Mammary epithelial cell (primary cell): Measurements from ENCODE around the gene SLC25A31.

Source experiments
- EZH2 ChIP-seq: IDR thresholded peaks from 2 replicates; pipeline ENCODE4 v1.6.1; 2012; ENCODE audit warnings: low read length, inconsistent platforms, borderline replicate concordance
- TF ChIP-seq, protein P1 (sequence below), 2 donors: IDR thresholded peaks in 1 of 2; conservative IDR thresholded peaks in 1 of 2; 2 replicates each; pipeline ENCODE4 v1.5.1; 2011 to 2012; ENCODE audit warnings: inconsistent platforms in 2 of 2, low read length in 2 of 2, mild to moderate bottlenecking in 2 of 2, control low read depth in 1 of 2, low read depth in 1 of 2; ENCODE audit not compliant: insufficient read depth in 1 of 2; ENCODE audit errors: extremely low read depth in 1 of 2

- TF ChIP-seq, protein P1, sequence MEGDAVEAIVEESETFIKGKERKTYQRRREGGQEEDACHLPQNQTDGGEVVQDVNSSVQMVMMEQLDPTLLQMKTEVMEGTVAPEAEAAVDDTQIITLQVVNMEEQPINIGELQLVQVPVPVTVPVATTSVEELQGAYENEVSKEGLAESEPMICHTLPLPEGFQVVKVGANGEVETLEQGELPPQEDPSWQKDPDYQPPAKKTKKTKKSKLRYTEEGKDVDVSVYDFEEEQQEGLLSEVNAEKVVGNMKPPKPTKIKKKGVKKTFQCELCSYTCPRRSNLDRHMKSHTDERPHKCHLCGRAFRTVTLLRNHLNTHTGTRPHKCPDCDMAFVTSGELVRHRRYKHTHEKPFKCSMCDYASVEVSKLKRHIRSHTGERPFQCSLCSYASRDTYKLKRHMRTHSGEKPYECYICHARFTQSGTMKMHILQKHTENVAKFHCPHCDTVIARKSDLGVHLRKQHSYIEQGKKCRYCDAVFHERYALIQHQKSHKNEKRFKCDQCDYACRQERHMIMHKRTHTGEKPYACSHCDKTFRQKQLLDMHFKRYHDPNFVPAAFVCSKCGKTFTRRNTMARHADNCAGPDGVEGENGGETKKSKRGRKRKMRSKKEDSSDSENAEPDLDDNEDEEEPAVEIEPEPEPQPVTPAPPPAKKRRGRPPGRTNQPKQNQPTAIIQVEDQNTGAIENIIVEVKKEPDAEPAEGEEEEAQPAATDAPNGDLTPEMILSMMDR (conservative IDR thresholded peaks at IDR 0.05 in 1 of 2, IDR thresholded peaks at IDR 0.05 in 1 of 2; ENCODE audit: extremely low read depth in 1 of 2, insufficient read depth in 1 of 2, low read depth in 1 of 2, low read length in 2 of 2), result no peak
- no peak for TF ChIP-seq EZH2
Observed at GRCh38 chr4:127799711-127800110, 69.5 kb downstream of the SLC25A31 start.
